ENCODE data around the gene UBTD2. TPM values are rescaled to one million over a fixed set of nuclear protein-coding genes. Genes with fewer than 3 reads are reported as not detected.

Gene UBTD2
- total RNA-seq, 1 experiment from 2014 or later: 42.6 TPM

- H3K27ac ChIP-seq (ENCODE audit: insufficient read length, low read depth, low read length): no peak overlapping the region
These were observed 120.2 kb downstream of the UBTD2 start for GRCh38 chr5:172163346-172163745.

More at GRCh38 chr5:172163346-172163745, 120.2 kb downstream of the UBTD2 start:
- Histone ChIP-seq H2BK15ac (ENCODE audit: low read depth, low read length) (no peak overlapping the region), H3K79me2 (ENCODE audit: insufficient read depth, low read length) (no peaks in the 10 kb centered on the region), H3K14ac (ENCODE audit: insufficient read depth, low read length) (no peak overlapping the region), H3T11ph (ENCODE audit: low read length) (no peak overlapping the region), H3K56ac (ENCODE audit: insufficient read length, low read depth, low read length) (no peak overlapping the region), H3K18ac (ENCODE audit: insufficient read length, low read depth, low read length) (no peak overlapping the region), H3K9ac (ENCODE audit: extremely low read depth, insufficient read length, low read length) (no peak overlapping the region), H4K20me1 (ENCODE audit: control insufficient read depth, insufficient read depth, insufficient read length) (no peaks in the 10 kb centered on the region), H3K23ac (ENCODE audit: insufficient read length, low read depth, low read length) (no peak overlapping the region), H3K27me3 (ENCODE audit: insufficient read depth, low read length) (no peaks in the 10 kb centered on the region), H4K5ac (ENCODE audit: insufficient read length, low read depth, low read length) (no peak overlapping the region), H2AFZ (ENCODE audit: low read length) (no peak overlapping the region), H4K91ac (ENCODE audit: insufficient read length, low read depth, low read length) (no peak overlapping the region), H3K23me2 (ENCODE audit: insufficient read length, low read depth, low read length, poor library complexity, severe bottlenecking) (no peaks in the 10 kb centered on the region), H2AK5ac (ENCODE audit: insufficient read length, low read length) (no peak overlapping the region), H2BK12ac (ENCODE audit: insufficient read length, low read depth, low read length) (no peak overlapping the region), H4K8ac (replicated peaks; ENCODE audit: insufficient read length, low read depth, low read length) (no peak overlapping the region), H2BK5ac (ENCODE audit: insufficient read length, low read length) (no peak overlapping the region), H2BK20ac (ENCODE audit: low read depth, low read length, poor library complexity, severe bottlenecking) (no peak overlapping the region), H2BK120ac (ENCODE audit: low read depth, low read length, poor library complexity, severe bottlenecking) (no peak overlapping the region), H3K4me2 (ENCODE audit: insufficient read depth, insufficient read length, low read length) (no peak overlapping the region), H3K79me1 (ENCODE audit: insufficient read depth, low read depth, low read length, poor library complexity, severe bottlenecking) (peaks cover 2% of the 10 kb centered on the region), H3K4me1 (ENCODE audit: insufficient read depth, low read length) (no peaks in the 10 kb centered on the region), H3K4ac (ENCODE audit: low read depth, low read length) (no peak overlapping the region), H3K9me3 (ENCODE audit: control insufficient read depth, low read depth, low read length) (no peaks in the 10 kb centered on the region)
- H3K27me3 Mint-ChIP-seq (ENCODE audit: low read depth): no peaks in the 10 kb centered on the region
- no peaks in the 10 kb centered on the region; a peak in 1 of 7 replicates for H3K36me3 Mint-ChIP-seq (ENCODE audit: insufficient read depth in 1 of 3, low read depth in 3 of 3)
- no peak overlapping the region for H3K4me3 Mint-ChIP-seq
- no peak for DNase-seq
- WGBS (ENCODE audit: extremely low coverage, insufficient read length, low lambda C conversion rate): no CpG with 5 or more reads among the region's 4 CpGs
- peaks cover 6 to 12% of the 10 kb centered on the region in 2 experiments for H3K4me1 Mint-ChIP-seq
- no peak for TF ChIP-seq CTCF (conservative IDR thresholded peaks at IDR 0.05)
- H3K9me3 Mint-ChIP-seq: no peaks in the 10 kb centered on the region
- no peak overlapping the region; a peak in 1 of 7 replicates for H3K27ac Mint-ChIP-seq
